ENCODE results near the gene CEMIP2. TPM values are rescaled to one million over a fixed set of nuclear protein-coding genes. Genes with fewer than 3 reads are reported as not detected.
"Not testable (repeated sequence)": the region's sequence is repeated elsewhere in the genome, so short reads cannot be mapped to it uniquely, and the experiment has no call there.

The CEMIP2 gene, protein sequence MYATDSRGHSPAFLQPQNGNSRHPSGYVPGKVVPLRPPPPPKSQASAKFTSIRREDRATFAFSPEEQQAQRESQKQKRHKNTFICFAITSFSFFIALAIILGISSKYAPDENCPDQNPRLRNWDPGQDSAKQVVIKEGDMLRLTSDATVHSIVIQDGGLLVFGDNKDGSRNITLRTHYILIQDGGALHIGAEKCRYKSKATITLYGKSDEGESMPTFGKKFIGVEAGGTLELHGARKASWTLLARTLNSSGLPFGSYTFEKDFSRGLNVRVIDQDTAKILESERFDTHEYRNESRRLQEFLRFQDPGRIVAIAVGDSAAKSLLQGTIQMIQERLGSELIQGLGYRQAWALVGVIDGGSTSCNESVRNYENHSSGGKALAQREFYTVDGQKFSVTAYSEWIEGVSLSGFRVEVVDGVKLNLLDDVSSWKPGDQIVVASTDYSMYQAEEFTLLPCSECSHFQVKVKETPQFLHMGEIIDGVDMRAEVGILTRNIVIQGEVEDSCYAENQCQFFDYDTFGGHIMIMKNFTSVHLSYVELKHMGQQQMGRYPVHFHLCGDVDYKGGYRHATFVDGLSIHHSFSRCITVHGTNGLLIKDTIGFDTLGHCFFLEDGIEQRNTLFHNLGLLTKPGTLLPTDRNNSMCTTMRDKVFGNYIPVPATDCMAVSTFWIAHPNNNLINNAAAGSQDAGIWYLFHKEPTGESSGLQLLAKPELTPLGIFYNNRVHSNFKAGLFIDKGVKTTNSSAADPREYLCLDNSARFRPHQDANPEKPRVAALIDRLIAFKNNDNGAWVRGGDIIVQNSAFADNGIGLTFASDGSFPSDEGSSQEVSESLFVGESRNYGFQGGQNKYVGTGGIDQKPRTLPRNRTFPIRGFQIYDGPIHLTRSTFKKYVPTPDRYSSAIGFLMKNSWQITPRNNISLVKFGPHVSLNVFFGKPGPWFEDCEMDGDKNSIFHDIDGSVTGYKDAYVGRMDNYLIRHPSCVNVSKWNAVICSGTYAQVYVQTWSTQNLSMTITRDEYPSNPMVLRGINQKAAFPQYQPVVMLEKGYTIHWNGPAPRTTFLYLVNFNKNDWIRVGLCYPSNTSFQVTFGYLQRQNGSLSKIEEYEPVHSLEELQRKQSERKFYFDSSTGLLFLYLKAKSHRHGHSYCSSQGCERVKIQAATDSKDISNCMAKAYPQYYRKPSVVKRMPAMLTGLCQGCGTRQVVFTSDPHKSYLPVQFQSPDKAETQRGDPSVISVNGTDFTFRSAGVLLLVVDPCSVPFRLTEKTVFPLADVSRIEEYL (N-terminal part only)
- total RNA-seq = 100 to 1,000 TPM in 2 of 8 experiments, 10 to 100 TPM in 6; 31.1 to 188 (median 52.2) TPM

- Histone ChIP-seq H3K27ac (peak within 1 kb of the TSS; percentile 90 to 92), H3K4me1 (replicated peaks in 1 of 2) (peaks cover 14 to 27% of the 10 kb centered on the region in 2 donors), H3K4me3 (peak within 1 kb of the TSS; percentile 77 to 100 (median 97))
- no CpG with 5 or more reads among the region's 86 CpGs for WGBS, 10 experiments
- in situ Hi-C loops (cut with MboI; ENCODE audit: low pct_unique_long_range_greater_than_20kb in 2 of 9, low sequenced_read_pairs in 9 of 9, unreplicated experiment in 9 of 9) = loop anchor here in 1 of 9 experiments (25.0 kb wide), 1 partner anchor 156 kb away; no protein-coding TSS in a partner anchor
- ATAC-seq (replicated peaks in 6 of 8) = peak; percentile 72 to 88 (median 84)
These were observed at the start of gene CEMIP2 for GRCh38 chr9:71768388-71769174. Gene CEMIP2 (minus strand): TSS chr9:71768513. CDS start chr9:71750373, 18,140 bp downstream.

DNA sequence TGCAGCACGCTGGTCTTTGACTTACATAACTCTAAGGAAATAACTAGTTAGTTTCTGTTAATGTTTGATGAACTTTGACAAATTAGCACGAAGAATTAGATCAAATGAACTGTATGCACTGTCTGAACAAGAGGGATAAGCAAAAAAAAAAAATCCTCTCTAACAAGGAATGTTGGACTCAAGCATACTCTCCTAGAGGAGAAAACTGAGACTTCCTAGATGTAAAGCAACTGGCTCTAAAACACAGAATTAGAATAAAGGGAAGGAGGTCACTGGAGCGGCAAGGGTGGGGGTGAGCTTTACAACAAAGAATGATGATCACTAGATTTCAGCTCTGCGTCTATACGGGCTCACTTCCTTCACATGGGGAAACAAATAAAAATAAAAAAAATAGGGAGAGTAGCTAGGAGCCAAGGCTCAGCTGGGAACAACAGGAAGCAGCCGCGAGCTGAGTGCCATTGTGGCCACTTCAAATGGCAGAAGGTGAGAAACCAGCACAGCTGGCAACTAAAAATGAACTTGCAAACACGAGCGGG, 48.7 kb upstream of the CEMIP2 start:
- in situ Hi-C loops (cut with MboI; ENCODE audit: low pct_unique_long_range_greater_than_20kb in 2 of 9, low sequenced_read_pairs in 9 of 9, unreplicated experiment in 9 of 9) = loop anchor here in 3 of 9 experiments (25.0 kb wide), 2 partner anchors 170 to 195 kb away; no protein-coding TSS in a partner anchor
- 52 to 92% (median 79%) methylated on average over 4 to 9 of the region's 9 CpGs for WGBS, 10 experiments
- ATAC-seq (replicated peaks in 6 of 8) = no peak

DNA sequence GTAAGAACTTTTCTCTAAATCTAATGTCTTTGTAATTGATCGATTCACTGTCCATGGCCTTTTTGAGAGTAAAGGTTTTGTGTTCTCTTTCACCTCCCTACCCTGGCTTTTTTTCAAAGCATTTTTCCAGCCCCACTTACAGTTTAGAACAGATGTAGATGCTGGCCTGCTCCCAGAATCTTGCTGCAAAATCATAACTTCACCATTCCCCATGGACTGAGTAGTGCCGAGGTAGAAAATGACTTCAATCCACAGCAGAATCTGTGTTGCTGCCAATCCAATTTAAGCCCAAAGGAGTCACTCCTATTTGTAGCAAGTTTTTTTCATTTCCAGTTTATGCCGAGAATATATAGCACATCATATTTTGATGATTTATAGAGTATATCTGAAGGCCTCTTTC, 46.5 kb upstream of the CEMIP2 start:
- H3K27ac ChIP-seq = no peak overlapping the region
- no peak for ATAC-seq (replicated peaks in 6 of 8)
- WGBS, 10 experiments = 0 to 100% (median 95%) methylated on average over 1 to 3 of the region's 3 CpGs; no CpG with 5 or more reads in 2 of the 10 experiments

More for the DNA sequence above, 48.7 kb upstream of the CEMIP2 start:
- no peaks in the 10 kb centered on the region for H3K4me1 ChIP-seq (replicated peaks in 1 of 2)
- H3K4me3 ChIP-seq = no peak overlapping the region
- no peak overlapping the region for H3K27ac ChIP-seq

GRCh38 chr9:71814226-71814625, 45.9 kb upstream of the CEMIP2 start:
- in situ Hi-C loops (cut with MboI; ENCODE audit: low pct_unique_long_range_greater_than_20kb in 2 of 9, low sequenced_read_pairs in 9 of 9, unreplicated experiment in 9 of 9) = loop anchor here in 3 of 9 experiments (25.0 kb wide), 2 partner anchors 173 to 198 kb away; no protein-coding TSS in a partner anchor
- peak in 2 of 8 experiments; percentile 20 to 63 for ATAC-seq (replicated peaks in 6 of 8)
- H3K4me1 ChIP-seq (replicated peaks in 1 of 2) = no peaks in the 10 kb centered on the region
- H3K4me3 ChIP-seq = no peak overlapping the region
- WGBS, 10 experiments = 32 to 100% (median 79%) methylated on average over 1 to 3 of the region's 3 CpGs; no CpG with 5 or more reads in 2 of the 10 experiments
- no peak overlapping the region for H3K27ac ChIP-seq

More for the DNA sequence above, 46.5 kb upstream of the CEMIP2 start:
- H3K4me3 ChIP-seq = no peak overlapping the region
- H3K4me1 ChIP-seq (replicated peaks in 1 of 2) = no peaks in the 10 kb centered on the region
- in situ Hi-C loops (cut with MboI; ENCODE audit: low pct_unique_long_range_greater_than_20kb in 2 of 9, low sequenced_read_pairs in 9 of 9, unreplicated experiment in 9 of 9) = loop anchor here in 3 of 9 experiments (25.0 kb wide), 2 partner anchors 172 to 197 kb away; no protein-coding TSS in a partner anchor

- H3K4me1 ChIP-seq (replicated peaks in 1 of 2) = no peaks in the 10 kb centered on the region
- in situ Hi-C loops (cut with MboI; ENCODE audit: low pct_unique_long_range_greater_than_20kb in 2 of 9, low sequenced_read_pairs in 9 of 9, unreplicated experiment in 9 of 9) = loop anchor here in 3 of 9 experiments (25.0 kb wide), 2 partner anchors 175 to 200 kb away; no protein-coding TSS in a partner anchor
- no peak overlapping the region for H3K4me3 ChIP-seq
- WGBS, 10 experiments = 38 to 100% (median 73%) methylated on average over 1 to 4 of the region's 4 CpGs; no CpG with 5 or more reads in 1 of the 10 experiments
- no peak overlapping the region for H3K27ac ChIP-seq
- peak in 2 of 8 experiments; percentile 19 to 57 for ATAC-seq (replicated peaks in 6 of 8)
These were observed 44.1 kb upstream of the CEMIP2 start for GRCh38 chr9:71812385-71812784.

DNA sequence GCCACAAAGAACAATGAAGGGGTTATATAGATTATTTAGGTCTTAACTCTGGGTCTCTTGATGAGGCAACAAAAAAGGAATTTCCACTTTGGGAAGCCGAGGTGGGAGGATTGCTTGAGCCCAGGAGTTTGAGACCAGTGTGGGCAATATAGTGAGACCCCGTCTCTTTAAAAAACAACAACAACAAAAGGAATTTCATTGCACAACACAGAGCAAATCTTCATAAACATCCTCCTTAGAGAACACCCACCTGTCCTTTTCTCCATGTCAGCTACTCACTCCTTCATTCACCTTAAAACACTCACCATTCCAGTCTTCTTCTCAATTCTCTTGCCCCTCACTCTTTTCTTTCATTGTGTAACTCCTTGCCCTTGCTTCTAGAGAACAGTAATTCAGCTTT, 39.8 kb upstream of the CEMIP2 start:
- H3K4me3 ChIP-seq = no peak overlapping the region
- in situ Hi-C loops (cut with MboI; ENCODE audit: low pct_unique_long_range_greater_than_20kb in 2 of 9, low sequenced_read_pairs in 9 of 9, unreplicated experiment in 9 of 9) = loop anchor here in 3 of 9 experiments (25.0 kb wide), 2 partner anchors 179 to 204 kb away; no protein-coding TSS in a partner anchor
- WGBS, 10 experiments = 43 to 100% (median 90%) methylated on average over 1 to 2 of the region's 2 CpGs; no CpG with 5 or more reads in 3 of the 10 experiments
- H3K4me1 ChIP-seq (replicated peaks in 1 of 2) = no peaks in the 10 kb centered on the region
- no peak overlapping the region for H3K27ac ChIP-seq
- no peak for ATAC-seq (replicated peaks in 6 of 8)

DNA sequence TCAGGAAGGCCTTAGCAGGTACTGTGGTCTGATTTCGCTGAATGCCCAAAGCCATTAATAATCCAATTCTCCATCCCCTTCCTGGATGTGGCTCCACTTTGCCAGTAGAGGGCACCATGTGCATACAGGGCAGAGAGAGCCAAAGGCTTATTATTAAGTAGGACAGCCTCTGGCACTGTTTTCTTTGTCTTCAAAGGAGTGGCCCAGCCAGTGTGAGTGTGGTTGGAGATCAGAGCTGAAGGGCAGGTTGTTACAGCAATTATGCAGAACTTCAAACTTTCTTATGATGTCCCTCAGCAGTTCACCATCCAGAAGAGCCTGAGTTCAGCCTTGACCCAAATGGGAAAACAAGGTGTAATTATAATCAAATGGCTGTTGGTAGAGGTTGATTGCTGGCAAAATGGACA, 38.6 kb upstream of the CEMIP2 start:
- Histone ChIP-seq H3K4me3 (no peak overlapping the region), H3K4me1 (replicated peaks in 1 of 2) (no peaks in the 10 kb centered on the region), H3K27ac (no peak overlapping the region)
- 20 to 67% (median 34%) methylated on average over 1 of the region's 1 CpG; no CpG with 5 or more reads in 4 of the 10 experiments for WGBS, 10 experiments
- in situ Hi-C loops (cut with MboI; ENCODE audit: low pct_unique_long_range_greater_than_20kb in 2 of 9, low sequenced_read_pairs in 9 of 9, unreplicated experiment in 9 of 9) = loop anchor here in 3 of 9 experiments (25.0 kb wide), 2 partner anchors 180 to 205 kb away; no protein-coding TSS in a partner anchor
- peak in 7 of 8 experiments; percentile 55 to 99 (median 90) for ATAC-seq (replicated peaks in 6 of 8)

DNA sequence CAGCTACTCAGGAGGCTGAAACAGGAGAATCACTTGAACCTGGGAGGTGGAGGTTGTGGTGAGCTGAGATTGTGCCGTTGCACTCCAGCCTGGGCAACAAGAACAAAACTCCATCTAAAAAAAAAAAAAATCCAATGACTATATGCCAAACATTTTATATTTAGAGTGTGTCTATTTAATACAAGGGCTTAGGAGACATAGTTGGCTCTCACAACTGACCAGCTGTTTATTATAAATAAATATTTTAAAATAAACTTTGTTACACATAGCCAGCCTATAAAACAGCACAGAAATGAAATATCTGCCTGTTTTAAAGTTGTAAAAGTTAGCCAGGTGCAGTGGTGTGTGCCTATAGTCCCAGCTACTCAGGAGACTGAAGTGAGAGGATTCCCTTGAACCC, 36.8 kb upstream of the CEMIP2 start:
- not testable (repeated sequence) for H3K27ac ChIP-seq; ATAC-seq (replicated peaks in 6 of 8); H3K4me1 ChIP-seq (replicated peaks in 1 of 2); H3K4me3 ChIP-seq
- 40 to 100% (median 90%) methylated on average over 1 of the region's 1 CpG; no CpG with 5 or more reads in 4 of the 10 experiments for WGBS, 10 experiments
- in situ Hi-C loops (cut with MboI; ENCODE audit: low pct_unique_long_range_greater_than_20kb in 2 of 9, low sequenced_read_pairs in 9 of 9, unreplicated experiment in 9 of 9) = loop anchor here in 3 of 9 experiments (25.0 kb wide), 2 partner anchors 182 to 207 kb away; no protein-coding TSS in a partner anchor

DNA sequence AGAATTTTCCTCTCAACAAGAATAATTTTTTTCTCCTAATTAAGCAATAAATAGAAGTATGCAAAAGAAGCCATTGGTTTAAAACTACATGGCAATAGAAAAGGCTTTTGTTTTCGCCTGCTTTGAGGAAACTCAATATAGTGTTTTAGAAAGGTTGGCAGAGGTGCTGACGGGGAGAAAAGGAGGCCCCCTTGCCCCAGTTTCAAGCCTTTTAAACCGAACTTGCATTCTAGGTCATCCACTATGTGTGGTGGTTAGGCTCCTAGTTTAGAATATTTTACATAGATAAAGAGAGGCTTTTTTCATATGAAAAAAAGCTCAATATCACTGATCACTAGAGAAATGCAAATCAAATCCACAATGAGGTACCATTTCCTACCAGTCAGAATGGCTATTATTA, 33.5 kb upstream of the CEMIP2 start:
- Histone ChIP-seq H3K4me3 (no peak overlapping the region), H3K4me1 (replicated peaks in 1 of 2) (no peaks in the 10 kb centered on the region), H3K27ac (no peak overlapping the region)
- in situ Hi-C loops (cut with MboI; ENCODE audit: low pct_unique_long_range_greater_than_20kb in 2 of 9, low sequenced_read_pairs in 9 of 9, unreplicated experiment in 9 of 9) = loop anchor here in 3 of 9 experiments (25.0 kb wide), 2 partner anchors 185 to 210 kb away; no protein-coding TSS in a partner anchor
- 15 to 95% (median 61%) methylated on average over 1 to 3 of the region's 3 CpGs; no CpG with 5 or more reads in 2 of the 10 experiments for WGBS, 10 experiments
- ATAC-seq (replicated peaks in 6 of 8) = no peak

- WGBS, 10 experiments = 67 to 86% (median 86%) methylated on average over 1 of the region's 1 CpG; no CpG with 5 or more reads in 5 of the 10 experiments
- in situ Hi-C loops (cut with MboI; ENCODE audit: low pct_unique_long_range_greater_than_20kb in 2 of 9, low sequenced_read_pairs in 9 of 9, unreplicated experiment in 9 of 9) = no loop called here
These were observed 29.0 kb upstream of the CEMIP2 start for GRCh38 chr9:71797266-71797665.

More at GRCh38 chr9:71797266-71797665, 29.0 kb upstream of the CEMIP2 start:
- no peak overlapping the region for H3K4me3 ChIP-seq
- H3K27ac ChIP-seq = no peak overlapping the region
- no peaks in the 10 kb centered on the region for H3K4me1 ChIP-seq (replicated peaks in 1 of 2)
- ATAC-seq (replicated peaks in 6 of 8) = no peak

Data from motor neuron (in vitro differentiated cells).